ENCODE data around the gene BHLHA15. TPM values are rescaled to one million over a fixed set of nuclear protein-coding genes. Genes with fewer than 3 reads are reported as not detected.

The BHLHA15 gene
- total and polyA plus RNA-seq, 2 of the 13 experiments (the other 11 are each of a cell fraction or from before 2014, with no cell fraction given), result 1.9 to 6.1 TPM

DNA sequence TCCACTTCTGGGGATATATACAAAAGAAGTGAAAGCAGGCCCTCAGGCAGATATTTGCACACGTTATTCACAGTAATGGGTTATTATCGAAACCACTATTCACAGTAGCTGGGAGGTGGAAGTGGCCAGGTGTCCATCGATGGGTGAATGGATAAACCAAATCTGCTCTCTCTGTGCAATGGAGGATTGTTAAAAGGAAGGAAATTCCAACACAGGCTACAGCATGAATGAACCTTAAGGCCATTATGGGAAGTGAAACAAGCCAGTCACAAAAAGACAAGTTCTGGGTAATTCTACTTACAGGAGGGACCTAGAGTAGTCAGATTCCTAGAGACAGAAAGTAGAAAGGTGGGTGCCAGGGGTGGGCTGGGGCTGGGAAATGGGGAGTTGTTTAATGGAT lies 48.5 kb upstream of the BHLHA15 start (continued):
- no peak for TF ChIP-seq CENPX (CRISPR knock-in tag; IDR thresholded peaks at IDR 0.05)

- Histone ChIP-seq H3K4me2 (ENCODE audit: low read depth, low read length) (no peak overlapping the region), H3K79me2 (ENCODE audit: insufficient read depth, low read length) (no peaks in the 10 kb centered on the region), H3K4me1 (ENCODE audit: insufficient read depth, low read length) (no peaks in the 10 kb centered on the region), H2AFZ (ENCODE audit: low read length) (no peak overlapping the region), H3K36me3 (replicated peaks in 1 of 2; ENCODE audit: control insufficient read depth in 1 of 2, insufficient read depth in 2 of 2, low read length in 2 of 2) (peaks cover 6 to 17% of the 10 kb centered on the region in 2 experiments; a peak in 4 of 5 replicates), H3K9ac (ENCODE audit: insufficient read depth, low read depth, low read length) (no peak overlapping the region), H4K20me1 (ENCODE audit: insufficient read depth, low read length) (peaks cover 20% of the 10 kb centered on the region), H3K27me3 (ENCODE audit: control insufficient read depth in 1 of 2, insufficient read depth in 2 of 2, low read length in 2 of 2) (no peaks in the 10 kb centered on the region), H3K27ac (ENCODE audit: extremely low read length, insufficient read depth, low read length) (no peak overlapping the region), H3K4me3 (replicated peaks in 1 of 3; ENCODE audit: insufficient read depth in 1 of 3, low read depth in 2 of 3, low read length in 3 of 3) (no peak overlapping the region), H3K9me3 (ENCODE audit: low read length) (no peaks in the 10 kb centered on the region)
- ChIA-PET POLR2A (no interaction called here), CTCF (ENCODE audit: low intra/inter-chr PET ratio, low total read pairs) (no interaction called here)
- TF ChIP-seq MED8 (CRISPR knock-in tag; IDR thresholded peaks at IDR 0.05; ENCODE audit: insufficient replicate concordance) (no peak), ZNF292 (CRISPR knock-in tag; IDR thresholded peaks at IDR 0.05; ENCODE audit: borderline replicate concordance, low read depth) (no peak), GATA4 (IDR thresholded peaks at IDR 0.05; ENCODE audit: borderline replicate concordance, low read depth) (no peak), PHF5A (CRISPR knock-in tag; IDR thresholded peaks at IDR 0.05; ENCODE audit: low read depth, unreplicated experiment) (no peak)
- in situ Hi-C loops (cut with HindIII; ENCODE audit: extremely low pct_ligation_motif_present, low pct_unique_long_range_greater_than_20kb), result loop anchor here (5.0 to 10.0 kb wide), 2 partner anchors 58 to 141 kb away; partner anchors contain the start of gene LMTK2
- 77% methylated on average over 4 of the region's 7 CpGs for WGBS (ENCODE audit: low lambda C conversion rate)
- intact Hi-C loops (cut with micrococcal nuclease; ENCODE audit: unreplicated experiment), result no loop called here
- ATAC-seq (no peak), FAIRE-seq (no peak), DNase-seq (ENCODE audit: low spot score) (no peak)
- BruUV-seq (replicated peaks), result no TSS peak
Measured at GRCh38 chr7:98163269-98163668, 48.0 kb upstream of the BHLHA15 start.

DNA sequence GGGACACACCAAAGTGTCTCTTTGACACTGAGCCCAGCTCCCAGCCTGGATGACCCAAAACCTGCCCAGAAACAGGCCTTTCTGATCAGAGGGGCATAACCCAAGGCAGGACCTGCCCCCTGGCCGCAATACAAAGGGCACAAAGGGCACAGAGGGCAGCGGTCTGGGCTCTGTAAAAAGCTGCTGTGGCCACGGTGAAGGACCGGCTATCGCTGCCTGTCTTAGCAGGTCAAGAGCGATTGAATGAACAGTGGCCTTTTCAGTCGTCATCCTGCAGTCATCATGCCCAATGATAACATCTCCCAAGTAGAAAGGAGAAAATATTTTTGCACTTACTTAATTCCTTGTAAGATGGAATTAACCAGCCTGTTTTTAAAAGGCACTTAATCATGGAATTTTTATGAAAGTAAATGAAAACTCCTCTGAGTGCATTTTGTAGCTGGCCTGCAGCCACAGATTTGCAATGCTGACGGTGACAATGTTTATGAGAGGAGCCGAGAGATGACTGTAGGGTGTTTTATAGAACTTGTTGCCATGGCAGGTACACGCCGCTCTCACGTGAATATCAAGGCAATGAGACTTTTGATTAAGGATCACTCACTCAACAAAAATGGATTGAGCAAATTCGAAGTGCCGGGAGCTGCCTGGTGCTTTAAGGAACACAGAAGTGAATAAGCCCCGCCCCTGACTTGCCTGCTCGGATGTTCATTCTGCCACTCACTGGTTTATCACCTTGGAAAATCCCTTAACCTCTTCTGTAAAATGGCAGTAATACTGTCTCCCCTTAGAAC lies 47.3 kb upstream of the BHLHA15 start:
- no peak for FAIRE-seq
- 88% methylated on average over 16 of the region's 16 CpGs for WGBS (ENCODE audit: low lambda C conversion rate)
- no peaks in the 10 kb centered on the region for H3K4me1 ChIP-seq (ENCODE audit: insufficient read depth, low read length)
- H3K27ac ChIP-seq (ENCODE audit: extremely low read length, insufficient read depth, low read length), result no peak overlapping the region
- peaks cover 23% of the 10 kb centered on the region for H4K20me1 ChIP-seq (ENCODE audit: insufficient read depth, low read length)
- H3K4me2 ChIP-seq (ENCODE audit: low read depth, low read length), result no peak overlapping the region
- peaks cover 6 to 13% of the 10 kb centered on the region in 2 experiments; a peak in 4 of 5 replicates for H3K36me3 ChIP-seq (replicated peaks in 1 of 2; ENCODE audit: control insufficient read depth in 1 of 2, insufficient read depth in 2 of 2, low read length in 2 of 2)
- H2AFZ ChIP-seq (ENCODE audit: low read length), result no peak overlapping the region
- CTCF ChIA-PET (ENCODE audit: low intra/inter-chr PET ratio, low total read pairs), result no interaction called here
- no peaks in the 10 kb centered on the region for H3K9me3 ChIP-seq (ENCODE audit: low read length)
- POLR2A ChIA-PET, result no interaction called here
- H3K27me3 ChIP-seq (ENCODE audit: control insufficient read depth in 1 of 2, insufficient read depth in 2 of 2, low read length in 2 of 2), result no peaks in the 10 kb centered on the region
- H3K79me2 ChIP-seq (ENCODE audit: insufficient read depth, low read length), result no peaks in the 10 kb centered on the region
- no peak for ATAC-seq
- H3K4me3 ChIP-seq (replicated peaks in 1 of 3; ENCODE audit: insufficient read depth in 1 of 3, low read depth in 2 of 3, low read length in 3 of 3), result no peak overlapping the region
- DNase-seq (ENCODE audit: low spot score), result no peak
- in situ Hi-C loops (cut with HindIII; ENCODE audit: extremely low pct_ligation_motif_present, low pct_unique_long_range_greater_than_20kb), result loop anchor here (5.0 to 10.0 kb wide), 2 partner anchors 59 to 142 kb away; partner anchors contain the start of gene LMTK2
- no TSS peak for BruUV-seq (replicated peaks)
- H3K9ac ChIP-seq (ENCODE audit: insufficient read depth, low read depth, low read length), result no peak overlapping the region
- intact Hi-C loops (cut with micrococcal nuclease; ENCODE audit: unreplicated experiment), result no loop called here
- no peak for TF ChIP-seq ATF7-NPFF (CRISPR knock-in tag; IDR thresholded peaks at IDR 0.05; ENCODE audit: low read depth)
- no peak for TF ChIP-seq NONO (IDR thresholded peaks at IDR 0.05)
- no peak for TF ChIP-seq NONO (CRISPR knock-in tag; conservative IDR thresholded peaks at IDR 0.05)
- no peak for TF ChIP-seq FOSL2 (CRISPR knock-in tag; IDR thresholded peaks at IDR 0.05)
- no peak for TF ChIP-seq RBFOX2 (IDR thresholded peaks at IDR 0.05; ENCODE audit: low read depth, low read length)
- no peak for TF ChIP-seq SP140L (CRISPR knock-in tag; IDR thresholded peaks at IDR 0.05; ENCODE audit: borderline replicate concordance)
- TF ChIP-seq, protein P1, sequence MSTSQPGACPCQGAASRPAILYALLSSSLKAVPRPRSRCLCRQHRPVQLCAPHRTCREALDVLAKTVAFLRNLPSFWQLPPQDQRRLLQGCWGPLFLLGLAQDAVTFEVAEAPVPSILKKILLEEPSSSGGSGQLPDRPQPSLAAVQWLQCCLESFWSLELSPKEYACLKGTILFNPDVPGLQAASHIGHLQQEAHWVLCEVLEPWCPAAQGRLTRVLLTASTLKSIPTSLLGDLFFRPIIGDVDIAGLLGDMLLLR (CRISPR knock-in tag; IDR thresholded peaks at IDR 0.05), result no peak
- no peak for TF ChIP-seq KLF12 (CRISPR knock-in tag; IDR thresholded peaks at IDR 0.05; ENCODE audit: borderline replicate concordance)
- TF ChIP-seq ZNF737 (CRISPR knock-in tag; IDR thresholded peaks at IDR 0.05; ENCODE audit: borderline replicate concordance), result no peak
- TF ChIP-seq TCF12 (IDR thresholded peaks at IDR 0.05), result no peak
- no peak for TF ChIP-seq TCF12 (CRISPR knock-in tag; IDR thresholded peaks at IDR 0.05)
- TF ChIP-seq HIVEP1 (CRISPR knock-in tag; IDR thresholded peaks at IDR 0.05), result no peak

All from HepG2 (cell line).